Endothelial cell (in vitro differentiated cells): ENCODE results near the gene CREB3L4. TPM values are rescaled to one million over a fixed set of nuclear protein-coding genes. Genes with fewer than 3 reads are reported as not detected.

ENCODE experiments used
- DNase-seq: peaks from one replicate; pipeline ENCODE4 v3.0.0; 2021; ENCODE audit warnings: low spot score
- H3K27ac Mint-ChIP-seq: one replicate; pipeline ENCODE4 v1.8.0; 2021; ENCODE audit warnings: mixed read lengths, inconsistent platforms; ENCODE audit not compliant: unreplicated experiment
- H3K27me3 Mint-ChIP-seq: one replicate; pipeline ENCODE4 v1.8.0; 2021; ENCODE audit warnings: mild to moderate bottlenecking, moderate library complexity, mixed read lengths, inconsistent platforms; ENCODE audit not compliant: unreplicated experiment
- H3K36me3 Mint-ChIP-seq: one replicate; pipeline ENCODE4 v1.8.0; 2021; ENCODE audit warnings: mild to moderate bottlenecking, low read depth, mixed read lengths, inconsistent platforms; ENCODE audit not compliant: unreplicated experiment
- H3K4me1 Mint-ChIP-seq: one replicate; pipeline ENCODE4 v1.8.0; 2021; ENCODE audit warnings: mild to moderate bottlenecking, mixed read lengths, inconsistent platforms; ENCODE audit not compliant: unreplicated experiment
- H3K4me3 Mint-ChIP-seq: one replicate; pipeline ENCODE4 v1.8.0; 2021; ENCODE audit warnings: mild to moderate bottlenecking, mixed read lengths, inconsistent platforms; ENCODE audit not compliant: unreplicated experiment
- H3K9me3 Mint-ChIP-seq: one replicate; pipeline ENCODE4 v1.8.0; 2021; ENCODE audit warnings: mixed read lengths, inconsistent platforms; ENCODE audit not compliant: unreplicated experiment
- total RNA-seq: library from RNA; stranded (reverse); fragmentation: NEBNext Ultra II Directional; extraction: Animal tissue kit (Norgen Biotek cat#: 25700); gene quantifications from one replicate; pipeline ENCODE4 v1.2.1, GENCODE V29; 2021; ENCODE audit not compliant: unreplicated experiment
- TF ChIP-seq, protein P1 (sequence below): fragments of 200-600 bp; sonication (generic); IDR thresholded peaks from one replicate; pipeline ENCODE4 v1.5.0; 2021; ENCODE audit warnings: antibody characterized with exemption; ENCODE audit not compliant: unreplicated experiment

The CREB3L4 gene
- total RNA-seq, 1 donor from 2014 or later = 13.2 TPM

DNA sequence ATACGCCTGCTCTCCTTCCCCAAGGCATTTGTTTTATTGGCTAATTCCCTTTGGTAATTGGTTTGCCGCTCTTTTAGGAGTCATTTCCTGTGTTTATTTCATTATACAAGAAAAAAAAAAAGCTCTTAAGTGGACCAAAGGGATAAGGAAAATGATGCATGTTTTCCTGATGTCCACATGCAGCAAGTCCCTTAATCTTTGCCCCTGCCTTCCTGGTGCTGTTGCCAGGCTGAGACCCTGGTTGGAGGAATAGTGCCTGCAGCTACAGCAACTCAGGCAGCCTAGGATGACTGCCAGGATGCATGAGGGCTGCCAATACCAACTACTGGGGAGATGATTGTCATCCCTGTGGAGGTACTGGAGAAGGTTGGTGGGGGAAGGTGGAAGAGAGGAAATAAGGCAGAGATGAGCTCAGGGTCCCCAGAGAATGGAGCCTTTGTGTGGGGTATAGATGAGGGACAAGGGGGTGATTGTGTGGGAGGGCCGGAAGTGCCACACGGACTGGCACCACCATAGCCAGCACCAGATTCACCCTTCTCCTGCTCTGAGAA, 38.8 kb upstream of the CREB3L4 start:
- Mint-ChIP-seq H3K27me3 (peaks cover 3% of the 10 kb centered on the region), H3K9me3 (no peaks in the 10 kb centered on the region), H3K27ac (no peak overlapping the region), H3K36me3 (peaks cover 6% of the 10 kb centered on the region), H3K4me3 (no peak overlapping the region), H3K4me1 (peaks cover 15% of the 10 kb centered on the region)
- TF ChIP-seq, protein P1, sequence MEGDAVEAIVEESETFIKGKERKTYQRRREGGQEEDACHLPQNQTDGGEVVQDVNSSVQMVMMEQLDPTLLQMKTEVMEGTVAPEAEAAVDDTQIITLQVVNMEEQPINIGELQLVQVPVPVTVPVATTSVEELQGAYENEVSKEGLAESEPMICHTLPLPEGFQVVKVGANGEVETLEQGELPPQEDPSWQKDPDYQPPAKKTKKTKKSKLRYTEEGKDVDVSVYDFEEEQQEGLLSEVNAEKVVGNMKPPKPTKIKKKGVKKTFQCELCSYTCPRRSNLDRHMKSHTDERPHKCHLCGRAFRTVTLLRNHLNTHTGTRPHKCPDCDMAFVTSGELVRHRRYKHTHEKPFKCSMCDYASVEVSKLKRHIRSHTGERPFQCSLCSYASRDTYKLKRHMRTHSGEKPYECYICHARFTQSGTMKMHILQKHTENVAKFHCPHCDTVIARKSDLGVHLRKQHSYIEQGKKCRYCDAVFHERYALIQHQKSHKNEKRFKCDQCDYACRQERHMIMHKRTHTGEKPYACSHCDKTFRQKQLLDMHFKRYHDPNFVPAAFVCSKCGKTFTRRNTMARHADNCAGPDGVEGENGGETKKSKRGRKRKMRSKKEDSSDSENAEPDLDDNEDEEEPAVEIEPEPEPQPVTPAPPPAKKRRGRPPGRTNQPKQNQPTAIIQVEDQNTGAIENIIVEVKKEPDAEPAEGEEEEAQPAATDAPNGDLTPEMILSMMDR = no peak
- no peak for DNase-seq

DNA sequence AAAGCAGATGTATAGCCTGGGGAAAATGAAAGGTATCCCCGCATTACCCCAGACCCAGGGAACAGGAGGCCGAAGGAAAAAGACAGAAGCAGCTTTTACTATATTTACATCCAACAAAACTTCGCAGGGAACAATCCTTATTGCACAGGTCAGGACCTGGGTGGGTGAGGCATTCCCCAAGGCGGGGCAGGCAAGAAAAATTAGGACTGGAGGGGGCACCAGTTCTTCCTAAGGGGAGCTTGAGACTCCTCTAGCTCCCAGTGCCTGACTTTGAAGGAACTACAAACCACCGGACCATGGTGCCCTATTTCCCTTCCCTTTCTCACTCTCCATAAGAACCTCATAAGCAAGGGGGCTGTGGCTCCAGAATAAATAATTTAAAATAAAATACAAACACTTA, 38.3 kb upstream of the CREB3L4 start:
- no peak for DNase-seq
- H3K4me1 Mint-ChIP-seq = peaks cover 13% of the 10 kb centered on the region
- no peak overlapping the region for H3K4me3 Mint-ChIP-seq
- H3K27me3 Mint-ChIP-seq = peaks cover 4% of the 10 kb centered on the region
- TF ChIP-seq, protein P1 = no peak
- no peaks in the 10 kb centered on the region for H3K9me3 Mint-ChIP-seq
- H3K36me3 Mint-ChIP-seq = peaks cover 8% of the 10 kb centered on the region
- H3K27ac Mint-ChIP-seq = no peak overlapping the region

DNA sequence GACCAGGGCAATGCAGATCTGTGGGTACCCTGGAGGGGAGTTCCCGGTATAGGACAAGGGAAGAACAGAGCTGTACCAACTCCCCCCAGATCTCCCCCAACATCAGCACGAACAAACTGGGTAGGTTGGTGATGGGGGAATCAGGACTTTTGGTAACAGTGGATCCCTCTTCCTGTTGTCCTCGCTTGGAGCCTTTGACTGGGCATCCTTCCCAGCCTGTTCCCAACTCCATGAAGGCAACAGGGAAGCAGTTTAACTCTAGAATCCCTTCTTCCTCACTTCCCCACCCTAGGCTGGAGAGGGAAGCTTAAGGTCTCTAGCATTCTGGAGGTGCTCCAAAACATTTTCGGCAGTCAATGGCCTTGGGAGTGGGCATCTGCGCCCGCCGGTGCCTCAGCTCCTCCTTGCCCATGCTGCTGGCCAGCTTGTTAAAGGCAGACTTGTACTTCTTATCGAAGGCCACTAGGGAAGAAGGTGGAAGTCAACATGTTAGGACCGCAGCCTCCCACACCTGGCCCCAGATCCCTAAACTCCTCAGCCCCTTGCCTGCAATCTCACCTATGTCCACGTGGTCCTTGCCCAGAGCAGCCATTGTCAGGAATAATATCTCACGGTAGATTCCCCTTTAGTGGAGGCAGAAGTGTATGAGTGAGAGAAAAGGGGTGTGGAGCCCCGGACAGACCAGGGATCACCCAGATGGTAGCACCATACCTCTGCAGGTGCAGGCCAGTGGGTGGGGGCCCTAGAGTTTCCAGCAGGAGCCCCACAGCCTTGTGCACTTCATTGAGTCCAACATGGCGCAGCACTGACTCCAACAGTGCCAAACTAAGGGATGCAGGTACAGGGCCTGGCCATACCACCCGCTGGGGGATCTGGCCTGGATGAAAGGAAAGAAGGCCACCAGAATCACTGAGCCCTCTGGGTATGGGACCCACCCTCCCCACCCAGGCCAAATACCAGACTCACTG, 37.4 kb upstream of the CREB3L4 start:
- Mint-ChIP-seq H3K9me3 (no peaks in the 10 kb centered on the region), H3K4me3 (no peak overlapping the region)

DNA sequence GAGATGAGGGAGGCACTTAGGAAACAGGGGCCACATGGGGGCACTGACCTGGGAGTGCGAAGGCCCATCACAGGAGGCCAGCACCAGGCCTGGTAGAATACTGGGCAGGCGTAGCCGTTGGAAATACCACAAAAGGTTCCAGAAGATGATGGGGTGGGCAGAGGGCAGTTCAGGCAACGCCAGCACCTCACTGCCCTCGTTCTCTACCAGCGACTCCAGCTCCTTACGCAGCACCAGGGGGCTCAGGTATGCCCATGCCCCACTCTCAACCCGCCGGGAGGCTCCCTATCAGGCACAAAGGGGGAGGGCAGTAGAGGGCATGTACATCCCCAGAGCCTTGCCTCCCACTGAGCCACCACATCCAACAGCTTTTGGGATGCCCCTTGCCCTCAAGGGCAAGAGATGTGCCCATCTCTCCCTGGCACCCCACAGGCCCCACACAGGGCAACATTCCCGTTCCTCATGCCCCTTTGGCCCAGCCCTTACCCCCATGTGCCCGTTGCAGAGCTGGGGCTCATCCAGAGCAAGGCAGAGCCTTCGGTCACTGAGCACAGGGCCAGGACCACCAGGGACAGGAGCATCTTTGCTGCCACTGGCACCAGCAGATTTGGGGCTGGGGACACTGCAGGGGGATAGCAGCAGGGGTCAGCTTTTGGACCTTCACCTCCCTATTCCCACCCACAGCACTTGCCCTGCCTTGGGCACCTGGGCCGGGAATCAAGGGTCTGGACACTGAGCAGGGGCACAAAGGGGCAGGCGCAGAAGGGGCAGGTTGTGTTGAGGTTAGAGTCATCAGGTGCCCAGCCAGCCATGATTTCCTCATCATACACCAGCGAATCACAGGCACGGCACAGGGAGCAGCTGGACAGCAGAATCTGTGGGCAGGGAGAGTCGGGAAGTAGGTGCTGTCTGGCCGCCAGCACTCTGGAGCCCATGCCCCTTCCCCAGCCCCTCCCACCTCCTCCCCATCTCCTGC, 35.3 kb upstream of the CREB3L4 start:
- H3K4me3 Mint-ChIP-seq = no peak overlapping the region
- H3K9me3 Mint-ChIP-seq = no peaks in the 10 kb centered on the region
- peaks cover 3% of the 10 kb centered on the region for H3K27me3 Mint-ChIP-seq
- H3K36me3 Mint-ChIP-seq = peaks cover 32% of the 10 kb centered on the region
- DNase-seq = no peak
- H3K27ac Mint-ChIP-seq = no peak overlapping the region
- TF ChIP-seq, protein P1 = no peak
- peaks cover 13% of the 10 kb centered on the region for H3K4me1 Mint-ChIP-seq

More for the DNA sequence above, 37.4 kb upstream of the CREB3L4 start:
- Mint-ChIP-seq H3K4me1 (peaks cover 13% of the 10 kb centered on the region), H3K36me3 (peaks cover 15% of the 10 kb centered on the region), H3K27ac (no peak overlapping the region), H3K27me3 (peaks cover 4% of the 10 kb centered on the region)
- no peak for DNase-seq
- TF ChIP-seq, protein P1 = no peak
